Stimulated activated CD8-positive, alpha-beta memory T cell treated with anti-CD3 and anti-CD28 coated beads, Interleukin-7, amount 100 ng/mL, for 1 hour (primary cell): ENCODE results near the gene TMCC1.
"Not testable (repeated sequence)": the region's sequence is repeated elsewhere in the genome, so short reads cannot be mapped to it uniquely, and the experiment has no call there.

Experiments
- DNase-seq, 2 donors: peaks; one replicate each; pipeline ENCODE4 v3.0.0-alpha.2; 2020; ENCODE audit warnings: low read depth in 2 of 2

The TMCC1 gene

GRCh38 chr3:129893581-129894070 lies at the start of gene TMCC1:
TMCC1 (minus strand) TSS chr3:129893711.
- DNase-seq = peak; percentile 74 to 79

- no peak for DNase-seq
These were observed 49.5 kb upstream of the TMCC1 start for GRCh38 chr3:129943020-129943419.

DNA sequence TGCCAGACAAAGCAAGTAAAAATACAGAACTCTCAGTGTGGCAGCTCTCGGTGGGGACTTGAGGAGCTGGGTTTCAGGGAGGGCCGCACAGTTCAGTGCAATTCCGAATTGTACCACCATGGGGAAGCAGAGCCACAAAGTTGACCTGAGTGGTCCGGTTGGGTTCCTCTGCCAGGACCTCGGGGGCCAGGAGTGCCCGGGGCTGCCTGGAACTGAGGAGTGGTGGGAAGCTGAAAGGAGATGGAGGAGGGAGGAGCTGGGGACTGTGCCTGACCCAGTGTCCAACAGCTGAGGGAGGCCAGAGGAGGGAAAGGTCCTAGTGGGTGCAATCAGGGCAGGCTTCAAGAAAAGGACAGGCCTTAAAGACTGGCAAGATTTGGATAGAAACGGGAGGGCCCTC lies 48.8 kb upstream of the TMCC1 start:
- DNase-seq = no peak

DNA sequence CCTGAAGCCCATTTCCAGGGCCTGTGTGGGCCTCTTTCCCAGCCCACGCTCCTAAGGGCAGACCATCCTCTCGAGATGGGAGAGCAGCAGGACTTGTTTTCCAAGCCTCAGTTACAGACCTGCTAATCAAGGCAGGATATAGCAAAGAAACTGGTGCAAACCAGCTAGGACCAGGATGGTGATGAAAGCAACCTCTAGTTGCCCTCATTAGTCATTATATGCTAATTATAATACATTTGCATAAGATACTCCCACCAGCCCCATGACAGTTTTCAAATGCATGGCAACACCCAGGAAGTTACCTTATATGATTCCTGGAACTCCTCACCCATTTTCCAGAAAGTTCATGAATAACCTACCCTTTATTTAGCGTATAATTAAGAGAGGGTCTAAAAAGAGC lies 46.6 kb upstream of the TMCC1 start:
- no peak for DNase-seq

- no peak for DNase-seq
These were observed 44.8 kb upstream of the TMCC1 start for GRCh38 chr3:129938140-129938930.

DNA sequence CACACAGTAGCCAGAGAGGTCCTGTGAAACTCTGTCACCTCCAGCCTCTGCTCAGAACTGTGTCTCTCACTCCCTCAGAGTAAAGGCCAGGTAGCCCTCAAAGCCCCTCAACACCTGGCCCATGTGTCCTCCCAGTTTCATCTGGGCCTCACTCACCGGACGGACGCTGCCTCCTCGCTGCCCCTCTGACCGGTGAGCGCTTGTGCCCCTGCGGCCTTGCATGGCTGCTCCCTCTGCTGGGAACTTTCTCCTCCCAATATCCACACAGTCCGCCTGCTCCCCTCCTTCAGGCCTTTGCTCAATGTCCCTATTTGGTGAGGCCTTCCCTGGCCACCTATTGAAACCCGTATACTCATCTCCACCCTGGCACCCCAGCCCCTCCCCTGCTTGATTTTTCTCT lies 44.2 kb upstream of the TMCC1 start:
- DNase-seq = no peak

- DNase-seq = no peak
These were observed 43.2 kb upstream of the TMCC1 start for GRCh38 chr3:129936757-129937156.

DNA sequence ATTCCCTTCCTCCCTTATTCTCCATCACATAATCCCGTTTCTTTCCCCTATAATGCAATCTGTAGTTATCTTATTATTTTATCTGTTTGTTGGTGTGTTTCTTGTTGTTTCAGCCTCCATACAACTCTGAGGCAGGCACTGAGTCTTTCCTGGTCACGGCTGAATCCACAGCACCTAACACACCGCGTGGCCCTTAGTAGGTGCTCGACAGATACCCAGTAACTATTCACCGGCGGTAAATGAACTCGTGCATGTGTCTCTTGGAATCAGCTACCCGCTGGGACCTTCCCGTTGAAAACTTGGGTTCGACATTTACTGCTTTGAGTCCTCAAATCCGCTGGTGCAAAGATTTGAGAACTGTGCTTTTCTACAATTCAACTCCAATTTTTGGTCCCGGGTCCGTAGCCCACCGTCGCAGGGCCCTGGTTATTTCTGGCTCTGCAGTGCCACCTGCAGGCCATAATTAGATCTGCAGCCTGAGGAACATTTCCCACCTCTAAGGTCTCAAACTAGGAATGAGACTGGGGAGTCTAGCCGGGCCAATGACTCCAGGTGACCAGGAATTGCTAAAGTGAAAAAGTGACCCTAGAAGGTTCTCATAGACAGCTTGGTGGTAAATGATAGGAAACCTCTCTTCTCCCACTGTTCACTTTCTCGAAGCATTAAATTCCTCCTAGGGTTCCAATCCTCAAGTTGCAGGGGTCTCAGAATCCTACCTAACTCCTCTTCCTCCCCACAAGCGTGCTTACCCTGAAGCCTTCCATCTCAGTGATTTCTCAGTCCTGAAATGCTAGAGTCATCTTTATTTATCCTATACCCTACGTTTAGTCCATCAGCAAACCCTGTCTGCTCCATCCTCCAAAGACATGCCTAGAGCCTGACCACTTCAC lies 41.0 kb upstream of the TMCC1 start:
- DNase-seq = no peak

DNA sequence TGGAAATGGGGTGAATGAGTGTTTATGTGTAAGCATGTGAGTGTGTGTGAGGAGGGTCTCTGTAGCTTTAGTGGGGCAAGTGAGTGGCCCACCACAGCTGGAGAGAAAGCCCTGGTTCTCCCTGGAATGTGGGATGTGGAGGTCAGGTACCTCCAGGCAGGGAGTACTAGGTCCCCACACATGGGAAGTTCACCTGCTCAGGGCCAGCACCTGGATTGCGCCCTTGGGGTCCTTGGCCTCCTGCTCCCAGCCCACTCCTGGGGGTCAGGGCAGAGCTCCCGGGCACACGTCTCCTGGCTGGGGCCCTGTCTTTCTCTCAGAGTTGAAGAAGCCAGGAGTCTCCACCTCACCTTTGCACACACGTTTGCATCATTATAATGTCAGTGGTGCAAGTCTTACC lies 40.0 kb upstream of the TMCC1 start:
- DNase-seq = no peak

DNA sequence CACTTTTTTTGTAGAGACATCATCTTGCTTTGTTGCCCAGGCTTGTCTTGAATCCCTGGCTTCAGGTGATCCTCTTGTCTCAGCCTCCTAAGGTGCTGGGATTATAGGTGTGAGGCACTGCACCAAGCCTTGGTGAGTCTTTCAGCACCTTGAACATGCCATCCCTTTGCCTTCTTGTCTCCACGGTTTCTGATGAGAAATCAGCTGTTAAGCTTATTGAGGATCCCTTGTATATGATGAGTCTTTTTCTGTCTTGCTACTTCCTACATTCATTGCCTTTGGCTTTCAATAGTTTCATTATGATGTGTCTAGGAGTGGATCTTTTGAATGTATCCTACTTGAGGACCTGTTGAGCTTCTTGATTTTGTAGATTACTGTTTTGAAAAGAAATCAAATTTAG lies 35.9 kb upstream of the TMCC1 start:
- DNase-seq = no peak

GRCh38 chr3:129927072-129927471 lies 33.6 kb upstream of the TMCC1 start:
- DNase-seq = no peak

- DNase-seq = no peak
These were observed 26.3 kb upstream of the TMCC1 start for GRCh38 chr3:129919806-129920205.

DNA sequence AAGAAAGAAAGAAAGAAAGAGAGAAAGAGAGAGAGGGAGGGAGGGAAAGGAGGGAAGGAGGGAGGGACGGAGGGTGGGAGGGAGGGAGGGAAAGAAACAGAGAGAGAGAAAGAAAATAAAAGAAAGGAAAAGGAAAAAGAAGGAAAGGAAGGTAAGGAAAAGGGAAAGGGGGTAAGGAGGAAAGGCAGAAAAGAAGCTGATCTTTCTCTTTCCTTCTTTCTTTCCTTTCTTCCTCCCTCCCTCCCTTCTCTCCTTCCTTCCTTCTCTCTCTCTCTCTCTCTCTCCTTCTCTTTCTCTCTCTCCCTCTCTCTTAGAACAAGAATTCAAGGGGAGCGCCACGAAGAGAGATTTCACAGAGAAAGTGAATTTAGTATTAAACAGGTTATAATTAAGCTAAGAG lies 25.8 kb upstream of the TMCC1 start:
- no peak for DNase-seq

DNA sequence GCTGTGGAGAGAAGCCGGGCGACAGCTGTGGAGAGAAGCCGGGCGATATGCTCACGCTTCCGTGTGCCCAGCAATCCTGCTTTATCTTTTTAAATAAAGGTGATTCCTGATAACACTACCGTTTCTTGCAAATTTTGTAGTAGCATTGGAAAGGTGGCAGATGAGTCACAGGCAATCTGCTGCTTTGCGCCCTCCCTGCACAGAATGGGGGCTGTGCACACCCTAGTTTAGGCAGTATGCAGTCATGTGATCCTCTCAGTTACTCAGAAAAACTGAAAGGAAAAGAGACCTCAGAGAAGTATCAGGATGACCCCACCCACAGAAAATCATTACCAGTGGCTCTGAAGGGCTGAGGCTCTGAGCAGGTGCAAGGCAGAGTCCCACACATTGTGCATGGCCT lies 24.9 kb upstream of the TMCC1 start:
- no peak for DNase-seq

DNA sequence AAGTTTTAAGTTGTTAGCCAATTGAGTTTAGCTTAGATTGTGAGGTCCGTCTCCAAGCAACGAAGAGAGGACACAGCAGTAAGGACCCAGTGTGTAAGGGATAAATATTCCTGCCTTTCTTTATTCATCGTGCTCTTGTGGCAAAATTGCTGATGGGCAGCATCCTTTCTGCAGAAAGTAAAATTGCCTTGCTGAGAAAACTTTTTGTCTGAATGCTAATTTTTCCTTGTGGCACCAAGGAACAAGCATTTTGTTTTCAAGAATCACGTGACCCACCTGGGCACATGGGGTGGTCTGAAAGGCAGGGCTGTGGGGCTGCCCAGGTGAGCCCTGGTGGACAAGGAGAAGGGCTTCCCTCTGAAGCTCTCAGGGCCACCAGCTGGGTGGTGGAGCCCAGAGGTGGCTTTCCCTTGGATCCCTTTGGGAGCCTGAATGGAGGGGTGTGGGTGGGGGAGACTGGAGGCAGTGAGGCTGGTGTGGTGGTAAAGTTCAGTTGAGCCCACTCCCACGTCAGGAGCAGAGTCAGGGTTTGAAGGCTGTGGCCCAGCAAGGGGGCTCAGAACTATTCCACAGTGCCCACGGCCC lies 24.0 kb upstream of the TMCC1 start:
- DNase-seq = no peak

GRCh38 chr3:129913618-129914017 lies 20.1 kb upstream of the TMCC1 start:
- no peak for DNase-seq

DNA sequence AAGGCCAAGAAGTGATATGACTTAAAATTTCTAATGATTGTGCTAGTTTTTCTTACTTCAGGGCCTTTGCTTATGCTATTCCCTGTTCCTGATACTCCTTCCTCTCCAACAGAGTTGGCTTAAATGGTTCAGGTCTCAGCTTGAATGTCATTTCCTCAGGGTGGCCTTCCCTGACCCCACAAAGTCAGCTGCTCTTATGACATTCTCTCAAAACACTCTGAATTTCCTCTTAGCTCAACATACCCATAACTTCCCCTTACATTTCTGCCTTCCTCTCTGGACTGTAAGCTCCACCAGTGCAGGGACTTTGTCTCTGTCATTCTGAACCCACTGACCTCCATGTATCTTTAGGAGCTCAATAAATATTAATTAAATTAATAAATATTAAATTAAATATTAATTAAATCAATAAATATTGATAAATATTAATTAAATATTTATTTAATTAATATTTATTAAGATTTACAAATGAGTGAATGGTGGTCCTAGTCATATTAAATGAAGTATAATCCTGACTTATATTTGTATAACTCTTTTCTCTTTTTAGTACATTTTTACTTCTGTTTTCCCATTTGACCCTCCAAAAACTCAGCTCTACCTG lies 17.9 kb upstream of the TMCC1 start:
- DNase-seq = no peak

- not testable (repeated sequence) for DNase-seq
These were observed 15.7 kb upstream of the TMCC1 start for GRCh38 chr3:129909235-129909634.

GRCh38 chr3:129908417-129908816 lies 14.9 kb upstream of the TMCC1 start:
- DNase-seq = no peak

DNA sequence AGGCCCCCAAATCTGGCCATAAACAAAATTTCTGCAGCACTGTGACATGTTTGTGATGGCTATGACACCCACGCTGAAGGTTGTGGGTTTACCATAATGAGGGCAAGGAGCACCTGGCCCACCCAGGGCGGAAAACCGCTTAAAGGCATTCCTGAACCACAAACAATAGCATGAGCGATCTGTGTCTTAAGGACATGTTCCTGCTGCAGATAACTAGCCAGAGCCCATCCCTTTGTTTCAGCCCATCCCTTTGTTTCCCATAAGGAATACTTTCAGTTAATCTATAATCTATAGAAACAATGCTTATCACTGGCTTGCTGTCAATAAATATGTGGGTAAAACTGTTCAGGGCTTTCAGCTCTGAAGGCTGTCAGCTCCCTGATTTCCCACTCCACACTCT lies 7.8 kb upstream of the TMCC1 start:
- not testable (repeated sequence) for DNase-seq

DNA sequence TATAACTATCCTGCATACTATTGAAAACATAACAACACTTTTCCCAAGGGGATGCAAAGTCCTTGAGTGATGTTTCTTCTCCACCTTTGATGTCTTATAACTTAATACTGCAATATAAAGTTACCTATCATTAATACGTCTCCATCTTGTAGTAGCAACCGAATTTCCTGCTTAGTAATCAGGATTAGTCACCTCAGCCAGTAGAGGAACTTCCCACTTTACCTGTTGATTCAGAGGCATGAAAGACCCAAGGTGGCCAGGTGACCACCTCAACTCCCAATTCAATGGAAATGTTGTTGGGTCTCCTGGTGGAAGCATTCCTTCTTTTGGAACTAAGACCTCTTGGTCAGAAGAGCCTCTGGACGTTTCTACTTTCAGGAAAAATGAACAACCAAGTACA lies 3.5 kb upstream of the TMCC1 start:
- DNase-seq = no peak
